Mammary epithelial cell (primary cell): ENCODE data around the gene KIF3A.

Experiments used
- EZH2 ChIP-seq: IDR thresholded peaks from 2 replicates; pipeline ENCODE4 v1.6.1; 2012; ENCODE audit warnings: low read length, inconsistent platforms, borderline replicate concordance
- TF ChIP-seq, protein P1 (sequence below), 2 donors: IDR thresholded peaks in 1 of 2; conservative IDR thresholded peaks in 1 of 2; 2 replicates each; pipeline ENCODE4 v1.5.1; 2011 to 2012; ENCODE audit warnings: inconsistent platforms in 2 of 2, low read length in 2 of 2, mild to moderate bottlenecking in 2 of 2, control low read depth in 1 of 2, low read depth in 1 of 2; ENCODE audit not compliant: insufficient read depth in 1 of 2; ENCODE audit errors: extremely low read depth in 1 of 2

DNA sequence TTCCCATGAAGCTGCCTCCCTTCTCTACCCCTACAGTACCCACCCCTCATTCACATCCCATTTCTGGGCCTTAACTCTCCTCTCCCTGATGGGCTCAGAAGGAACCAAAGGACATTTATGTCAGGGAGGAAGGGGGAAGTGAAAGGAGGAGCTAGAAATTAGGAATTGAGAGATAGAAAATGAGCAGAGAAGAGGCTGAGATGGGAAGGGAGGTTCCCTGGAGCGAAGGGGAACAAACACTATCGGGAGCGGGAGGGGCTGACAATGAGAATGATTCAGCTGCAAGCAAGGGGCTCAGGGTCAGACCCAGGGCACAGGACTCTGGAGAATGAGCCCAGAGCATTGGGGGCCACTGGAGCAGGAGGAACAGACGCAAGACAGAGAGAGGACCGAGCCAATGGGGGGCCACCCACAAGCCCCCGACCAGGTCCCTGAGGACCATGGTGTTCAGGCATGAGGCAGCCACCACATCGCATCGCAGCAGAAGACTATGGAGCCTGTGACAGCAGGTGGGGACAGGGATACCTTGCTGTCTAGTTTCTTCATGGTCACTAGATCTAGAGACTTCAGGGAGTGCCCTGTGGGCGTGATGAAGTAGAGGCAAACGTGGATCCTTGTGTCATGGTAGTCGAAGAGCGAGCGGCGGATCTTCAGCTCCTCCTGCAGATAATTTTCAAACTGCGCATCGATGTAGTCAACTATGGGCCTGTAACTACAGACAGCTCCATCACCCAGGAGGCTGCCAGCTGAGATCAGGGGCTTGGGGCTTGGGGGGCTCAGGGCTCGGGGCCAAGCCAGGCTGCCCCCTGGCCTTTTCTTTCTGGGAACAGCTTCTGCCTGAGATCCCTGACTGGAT lies 26.1 kb upstream of the KIF3A start:
- TF ChIP-seq, protein P1, sequence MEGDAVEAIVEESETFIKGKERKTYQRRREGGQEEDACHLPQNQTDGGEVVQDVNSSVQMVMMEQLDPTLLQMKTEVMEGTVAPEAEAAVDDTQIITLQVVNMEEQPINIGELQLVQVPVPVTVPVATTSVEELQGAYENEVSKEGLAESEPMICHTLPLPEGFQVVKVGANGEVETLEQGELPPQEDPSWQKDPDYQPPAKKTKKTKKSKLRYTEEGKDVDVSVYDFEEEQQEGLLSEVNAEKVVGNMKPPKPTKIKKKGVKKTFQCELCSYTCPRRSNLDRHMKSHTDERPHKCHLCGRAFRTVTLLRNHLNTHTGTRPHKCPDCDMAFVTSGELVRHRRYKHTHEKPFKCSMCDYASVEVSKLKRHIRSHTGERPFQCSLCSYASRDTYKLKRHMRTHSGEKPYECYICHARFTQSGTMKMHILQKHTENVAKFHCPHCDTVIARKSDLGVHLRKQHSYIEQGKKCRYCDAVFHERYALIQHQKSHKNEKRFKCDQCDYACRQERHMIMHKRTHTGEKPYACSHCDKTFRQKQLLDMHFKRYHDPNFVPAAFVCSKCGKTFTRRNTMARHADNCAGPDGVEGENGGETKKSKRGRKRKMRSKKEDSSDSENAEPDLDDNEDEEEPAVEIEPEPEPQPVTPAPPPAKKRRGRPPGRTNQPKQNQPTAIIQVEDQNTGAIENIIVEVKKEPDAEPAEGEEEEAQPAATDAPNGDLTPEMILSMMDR (conservative IDR thresholded peaks at IDR 0.05 in 1 of 2, IDR thresholded peaks at IDR 0.05 in 1 of 2; ENCODE audit: extremely low read depth in 1 of 2, insufficient read depth in 1 of 2, low read depth in 1 of 2, low read length in 2 of 2) = no peak
- no peak for TF ChIP-seq EZH2
